Measurements from ENCODE around the gene TBX10. TPM values are rescaled to one million over a fixed set of nuclear protein-coding genes. Genes with fewer than 3 reads are reported as not detected.
"Not testable (repeated sequence)": the region's sequence is repeated elsewhere in the genome, so short reads cannot be mapped to it uniquely, and the experiment has no call there.

The TBX10 gene
- total and polyA plus RNA-seq, 2 experiments from 2014 or later = not detected

DNA sequence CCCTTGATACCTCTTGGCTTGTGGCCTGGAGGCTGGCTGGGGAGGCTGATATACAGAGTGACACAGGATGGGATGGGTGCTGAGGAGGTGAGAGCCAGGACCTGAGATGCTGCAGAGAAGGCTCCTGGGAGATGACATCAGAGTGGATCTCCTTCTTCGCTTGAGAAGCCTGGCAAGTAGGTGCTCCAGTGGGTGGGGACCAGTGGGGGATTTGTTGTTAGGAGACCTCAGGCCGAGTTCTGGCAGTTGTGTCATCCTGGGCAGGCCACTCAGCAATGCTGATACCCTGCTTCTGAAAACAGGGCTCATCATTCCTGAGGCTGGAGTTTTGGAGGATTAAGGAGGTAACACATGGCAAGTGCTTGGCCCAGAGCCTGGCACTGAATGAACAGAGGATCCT lies 34.7 kb downstream of the TBX10 start:
- Histone ChIP-seq H3K4me2 (ENCODE audit: unreplicated experiment) (no peak overlapping the region), H3K9me3 (ENCODE audit: low read depth) (no peaks in the 10 kb centered on the region), H3K9me2 (ENCODE audit: insufficient read depth) (no peaks in the 10 kb centered on the region), H3K27me3 (replicated peaks; ENCODE audit: insufficient read depth) (peaks cover 7% of the 10 kb centered on the region), H3K36me3 (ENCODE audit: low read depth) (no peaks in the 10 kb centered on the region; the same call in 1 of the 2 replicates), H3K4me3 (no peak overlapping the region), H3F3A (ENCODE audit: insufficient read depth) (no peaks in the 10 kb centered on the region), H2AFZ (no peak overlapping the region), H4K20me1 (ENCODE audit: insufficient read depth) (no peaks in the 10 kb centered on the region), H3K9ac (no peak overlapping the region), H3K27ac (no peak overlapping the region), H3K79me2 (ENCODE audit: insufficient read depth) (peaks cover 22% of the 10 kb centered on the region), H3K4me1 (ENCODE audit: insufficient read depth) (peaks cover 5% of the 10 kb centered on the region; the same call in 1 of the 2 replicates)
- 19 to 49% methylated on average over 2 of the region's 2 CpGs for WGBS, 2 experiments (ENCODE audit: low coverage in 1 of 2, low lambda C conversion rate in 2 of 2, missing lambda C conversion rate in 2 of 2)
- TF ChIP-seq EZH2 (IDR thresholded peaks at IDR 0.05; ENCODE audit: insufficient read depth, poor library complexity, severe bottlenecking) (no peak), EZH2phosphoT487 (IDR thresholded peaks at IDR 0.05; ENCODE audit: insufficient read depth, low read depth) (no peak)
- in situ Hi-C loops (cut with MboI) = no loop called here
- no peak for DNase-seq

DNA sequence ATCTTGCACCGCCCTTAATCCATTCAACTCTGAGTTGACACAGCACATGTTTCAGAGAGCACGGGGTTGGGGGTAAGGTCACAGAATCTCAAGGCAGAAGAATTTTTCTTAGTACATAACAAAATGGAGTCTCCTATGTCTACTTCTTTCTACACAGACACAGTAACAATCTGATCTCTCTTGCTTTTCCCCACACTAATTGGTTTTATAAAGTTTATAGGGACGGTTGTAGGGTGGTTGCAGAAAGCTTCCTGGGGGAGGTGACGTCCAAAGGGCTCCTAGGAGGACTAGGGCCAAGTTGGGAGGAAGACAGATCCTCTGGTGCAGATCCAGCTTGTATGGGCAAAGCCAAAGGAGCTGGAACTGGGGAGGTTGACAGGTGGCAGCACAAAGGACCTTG lies 35.4 kb downstream of the TBX10 start:
- Histone ChIP-seq H3K27me3 (replicated peaks; ENCODE audit: insufficient read depth) (peaks cover 11% of the 10 kb centered on the region), H3K79me2 (ENCODE audit: insufficient read depth) (peaks cover 22% of the 10 kb centered on the region)
- H2AFZ ChIP-seq; H3K36me3 ChIP-seq (ENCODE audit: low read depth); H3K9me2 ChIP-seq (ENCODE audit: insufficient read depth); H3K9ac ChIP-seq; in situ Hi-C loops (cut with MboI); H3K4me3 ChIP-seq; H3K27ac ChIP-seq; H3K4me2 ChIP-seq (ENCODE audit: unreplicated experiment); DNase-seq; H3K4me1 ChIP-seq (ENCODE audit: insufficient read depth); H3F3A ChIP-seq (ENCODE audit: insufficient read depth); H4K20me1 ChIP-seq (ENCODE audit: insufficient read depth); H3K9me3 ChIP-seq (ENCODE audit: low read depth): not testable (repeated sequence)
- 19 to 30% methylated on average over 2 of the region's 4 CpGs for WGBS, 2 experiments (ENCODE audit: low coverage in 1 of 2, low lambda C conversion rate in 2 of 2, missing lambda C conversion rate in 2 of 2)

DNA sequence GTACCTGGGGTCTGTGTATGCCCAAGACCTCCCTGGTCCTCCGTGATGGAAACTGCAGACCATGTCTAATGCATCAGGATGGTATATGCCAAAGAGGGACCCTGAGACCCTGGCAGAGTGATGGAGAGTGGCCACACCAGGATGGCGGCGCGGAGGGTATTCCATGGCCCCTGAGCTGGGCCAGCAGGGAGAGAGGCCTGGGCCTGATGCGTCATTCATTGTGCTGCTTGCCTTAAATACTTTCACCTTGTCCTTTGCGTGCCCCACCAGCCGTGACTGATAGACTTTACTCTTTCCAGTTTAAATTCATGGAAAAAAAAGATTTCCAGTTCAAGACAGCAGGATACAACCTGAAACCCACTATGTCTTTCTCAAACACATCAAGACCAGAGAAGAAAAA lies 38.5 kb downstream of the TBX10 start:
- H3F3A ChIP-seq (ENCODE audit: insufficient read depth) = no peaks in the 10 kb centered on the region
- no peak for TF ChIP-seq EZH2phosphoT487 (IDR thresholded peaks at IDR 0.05; ENCODE audit: insufficient read depth, low read depth)
- no peak for TF ChIP-seq EZH2 (IDR thresholded peaks at IDR 0.05; ENCODE audit: insufficient read depth, poor library complexity, severe bottlenecking)

DNA sequence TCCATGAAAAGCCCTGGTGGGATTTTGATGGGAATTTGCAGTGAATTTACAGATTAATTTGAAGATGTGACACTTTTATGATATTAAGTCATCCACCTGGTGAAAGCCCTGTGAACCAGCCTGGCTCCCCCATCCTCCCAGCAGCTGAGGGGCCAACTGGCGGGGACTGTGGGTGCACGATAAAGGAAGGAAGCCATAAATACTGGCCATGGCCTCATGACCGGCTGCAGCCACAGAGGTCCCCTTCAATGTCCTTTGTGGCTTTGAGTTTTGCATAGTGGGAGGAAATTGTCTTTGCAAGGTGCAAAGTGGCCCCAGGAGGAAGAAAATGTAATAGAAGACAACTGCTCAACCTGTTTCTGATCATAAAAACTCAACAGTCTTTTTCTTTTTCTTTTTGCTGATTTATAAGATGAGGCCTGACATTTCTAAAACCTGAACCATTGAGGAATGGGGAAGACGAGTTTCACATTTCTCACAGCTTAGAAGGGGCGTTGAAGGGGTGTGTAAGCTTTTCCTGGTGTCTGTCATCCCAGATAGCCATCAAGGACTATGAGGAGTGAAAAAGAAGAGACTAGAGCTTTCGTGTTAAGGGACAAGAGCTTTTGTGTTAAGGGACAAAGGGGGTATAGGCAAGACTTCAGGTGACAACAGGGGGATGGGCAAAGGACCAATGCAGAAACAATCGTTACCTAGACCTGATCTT lies 39.1 kb downstream of the TBX10 start:
- Histone ChIP-seq H3K27me3 (replicated peaks; ENCODE audit: insufficient read depth) (peaks cover 21% of the 10 kb centered on the region), H3K9me2 (ENCODE audit: insufficient read depth) (no peaks in the 10 kb centered on the region), H4K20me1 (ENCODE audit: insufficient read depth) (no peaks in the 10 kb centered on the region), H3K27ac (no peak overlapping the region), H2AFZ (no peak overlapping the region), H3K4me3 (no peak overlapping the region), H3K36me3 (ENCODE audit: low read depth) (no peaks in the 10 kb centered on the region), H3K4me2 (ENCODE audit: unreplicated experiment) (no peak overlapping the region), H3K4me1 (ENCODE audit: insufficient read depth) (no peaks in the 10 kb centered on the region), H3K79me2 (ENCODE audit: insufficient read depth) (no peaks in the 10 kb centered on the region), H3F3A (ENCODE audit: insufficient read depth) (no peaks in the 10 kb centered on the region), H3K9ac (no peak overlapping the region), H3K9me3 (ENCODE audit: low read depth) (no peaks in the 10 kb centered on the region)
- WGBS, 2 experiments (ENCODE audit: low coverage in 1 of 2, low lambda C conversion rate in 2 of 2, missing lambda C conversion rate in 2 of 2) = 12% methylated on average over 7 of the region's 7 CpGs
- in situ Hi-C loops (cut with MboI) = no loop called here
- TF ChIP-seq EZH2phosphoT487 (IDR thresholded peaks at IDR 0.05; ENCODE audit: insufficient read depth, low read depth) = no peak
- TF ChIP-seq EZH2 (IDR thresholded peaks at IDR 0.05; ENCODE audit: insufficient read depth, poor library complexity, severe bottlenecking) = no peak
- no peak for DNase-seq

More for the DNA sequence above, 38.5 kb downstream of the TBX10 start:
- Histone ChIP-seq H3K4me1 (ENCODE audit: insufficient read depth) (no peaks in the 10 kb centered on the region), H3K27me3 (replicated peaks; ENCODE audit: insufficient read depth) (peaks cover 21% of the 10 kb centered on the region), H3K36me3 (ENCODE audit: low read depth) (no peaks in the 10 kb centered on the region), H3K9me2 (ENCODE audit: insufficient read depth) (no peaks in the 10 kb centered on the region), H3K79me2 (ENCODE audit: insufficient read depth) (no peaks in the 10 kb centered on the region), H2AFZ (no peak overlapping the region), H3K4me3 (no peak overlapping the region), H3K9ac (no peak overlapping the region), H4K20me1 (ENCODE audit: insufficient read depth) (no peaks in the 10 kb centered on the region), H3K9me3 (ENCODE audit: low read depth) (no peaks in the 10 kb centered on the region), H3K4me2 (ENCODE audit: unreplicated experiment) (no peak overlapping the region), H3K27ac (no peak overlapping the region)
- in situ Hi-C loops (cut with MboI) = no loop called here
- 75 to 78% methylated on average over 7 of the region's 7 CpGs for WGBS, 2 experiments (ENCODE audit: low coverage in 1 of 2, low lambda C conversion rate in 2 of 2, missing lambda C conversion rate in 2 of 2)
- DNase-seq = no peak

DNA sequence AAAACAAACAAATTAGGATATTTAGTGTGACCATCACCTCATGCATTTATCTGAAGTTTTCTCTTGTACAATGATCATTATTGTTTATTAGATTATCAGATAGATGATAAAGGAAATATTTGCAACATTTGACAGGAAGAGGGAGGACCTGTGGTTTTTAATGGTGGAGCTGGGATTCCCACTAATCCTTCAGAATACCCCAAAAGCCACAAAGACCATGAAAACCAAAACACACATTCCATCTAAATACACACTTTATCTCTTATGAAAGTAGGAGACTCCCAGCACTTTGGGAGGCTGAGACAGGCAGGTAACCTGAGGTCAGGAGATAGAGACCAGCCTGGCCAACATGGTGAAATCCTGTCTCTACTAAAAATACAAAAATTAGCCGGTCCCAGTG lies 40.4 kb downstream of the TBX10 start:
- no peaks in the 10 kb centered on the region for H4K20me1 ChIP-seq (ENCODE audit: insufficient read depth)
- no peak overlapping the region for H3K9ac ChIP-seq
- no peaks in the 10 kb centered on the region for H3F3A ChIP-seq (ENCODE audit: insufficient read depth)
- DNase-seq = no peak
- H3K27ac ChIP-seq = no peak overlapping the region
- no peak for TF ChIP-seq EZH2 (IDR thresholded peaks at IDR 0.05; ENCODE audit: insufficient read depth, poor library complexity, severe bottlenecking)
- no peak for TF ChIP-seq EZH2phosphoT487 (IDR thresholded peaks at IDR 0.05; ENCODE audit: insufficient read depth, low read depth)
- H3K4me2 ChIP-seq (ENCODE audit: unreplicated experiment) = no peak overlapping the region
- no peak overlapping the region for H2AFZ ChIP-seq
- no peaks in the 10 kb centered on the region for H3K79me2 ChIP-seq (ENCODE audit: insufficient read depth)
- H3K9me3 ChIP-seq (ENCODE audit: low read depth) = no peaks in the 10 kb centered on the region
- no peaks in the 10 kb centered on the region for H3K36me3 ChIP-seq (ENCODE audit: low read depth)
- in situ Hi-C loops (cut with MboI) = no loop called here
- 17 to 27% methylated on average over 1 of the region's 1 CpG for WGBS, 2 experiments (ENCODE audit: low coverage in 1 of 2, low lambda C conversion rate in 2 of 2, missing lambda C conversion rate in 2 of 2)
- no peaks in the 10 kb centered on the region for H3K9me2 ChIP-seq (ENCODE audit: insufficient read depth)
- no peak overlapping the region for H3K4me3 ChIP-seq
- H3K27me3 ChIP-seq (replicated peaks; ENCODE audit: insufficient read depth) = peaks cover 21% of the 10 kb centered on the region
- H3K4me1 ChIP-seq (ENCODE audit: insufficient read depth) = no peaks in the 10 kb centered on the region

DNA sequence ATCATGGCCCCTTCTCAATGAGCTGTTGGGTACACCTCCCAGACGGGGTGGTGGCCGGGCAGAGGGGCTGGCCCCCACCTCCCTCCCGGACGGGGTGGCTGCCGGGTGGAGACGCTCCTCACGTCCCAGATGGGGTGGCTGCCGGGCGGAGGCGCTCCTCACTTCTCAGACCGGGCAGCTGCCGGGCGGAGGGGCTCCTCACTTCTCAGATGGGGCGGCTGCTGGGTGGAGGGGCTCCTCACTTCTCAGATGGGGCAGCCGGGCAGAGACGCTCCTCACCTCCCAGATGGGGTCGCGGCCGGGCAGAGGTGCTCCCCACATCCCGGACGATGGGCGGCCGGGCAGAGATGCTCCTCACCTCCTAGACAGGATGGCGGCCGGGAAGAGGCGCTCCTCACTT lies 41.6 kb downstream of the TBX10 start:
- DNase-seq; H4K20me1 ChIP-seq (ENCODE audit: insufficient read depth); H2AFZ ChIP-seq; H3K9me3 ChIP-seq (ENCODE audit: low read depth); H3K9ac ChIP-seq; H3K79me2 ChIP-seq (ENCODE audit: insufficient read depth); H3K4me2 ChIP-seq (ENCODE audit: unreplicated experiment); H3K27ac ChIP-seq; H3K9me2 ChIP-seq (ENCODE audit: insufficient read depth); H3F3A ChIP-seq (ENCODE audit: insufficient read depth); H3K4me3 ChIP-seq; H3K4me1 ChIP-seq (ENCODE audit: insufficient read depth); H3K36me3 ChIP-seq (ENCODE audit: low read depth); in situ Hi-C loops (cut with MboI): not testable (repeated sequence)
- peaks cover 21% of the 10 kb centered on the region for H3K27me3 ChIP-seq (replicated peaks; ENCODE audit: insufficient read depth)
- 62 to 72% methylated on average over 14 to 25 of the region's 26 CpGs for WGBS, 2 experiments (ENCODE audit: low coverage in 1 of 2, low lambda C conversion rate in 2 of 2, missing lambda C conversion rate in 2 of 2)

DNA sequence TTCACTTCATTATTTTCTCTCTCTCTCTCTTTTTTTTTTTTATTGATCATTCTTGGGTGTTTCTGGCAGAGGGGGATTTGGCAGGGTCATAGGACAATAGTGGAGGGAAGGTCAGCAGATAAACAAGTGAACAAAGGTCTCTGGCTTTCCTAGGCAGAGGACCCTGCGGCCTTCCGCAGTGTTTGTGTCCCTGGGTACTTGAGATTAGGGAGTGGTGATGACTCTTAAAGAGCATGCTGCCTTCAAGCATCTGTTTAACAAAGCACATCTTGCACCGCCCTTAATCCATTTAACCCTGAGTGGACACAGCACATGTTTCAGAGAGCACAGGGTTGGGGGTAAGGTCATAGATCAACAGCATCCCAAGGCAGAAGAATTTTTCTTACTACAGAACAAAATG lies 42.1 kb downstream of the TBX10 start:
- H2AFZ ChIP-seq; H3K4me3 ChIP-seq; H3K4me1 ChIP-seq (ENCODE audit: insufficient read depth); H3F3A ChIP-seq (ENCODE audit: insufficient read depth); DNase-seq; H4K20me1 ChIP-seq (ENCODE audit: insufficient read depth); H3K27ac ChIP-seq; in situ Hi-C loops (cut with MboI); H3K36me3 ChIP-seq (ENCODE audit: low read depth); H3K79me2 ChIP-seq (ENCODE audit: insufficient read depth); H3K9me3 ChIP-seq (ENCODE audit: low read depth); H3K9me2 ChIP-seq (ENCODE audit: insufficient read depth); H3K4me2 ChIP-seq (ENCODE audit: unreplicated experiment); H3K9ac ChIP-seq: not testable (repeated sequence)
- WGBS, 2 experiments (ENCODE audit: low coverage in 1 of 2, low lambda C conversion rate in 2 of 2, missing lambda C conversion rate in 2 of 2) = no CpG with 5 or more reads among the region's 3 CpGs
- H3K27me3 ChIP-seq (replicated peaks; ENCODE audit: insufficient read depth) = peaks cover 21% of the 10 kb centered on the region
